Measurements from ENCODE around the gene EPYC. TPM values are rescaled to one million over a fixed set of nuclear protein-coding genes. Genes with fewer than 3 reads are reported as not detected.

EPYC gene
- total and polyA plus RNA-seq, 10 of the 15 experiments (the other 5 are each of a cell fraction or from before 2014, with no cell fraction given): not detected

DNA sequence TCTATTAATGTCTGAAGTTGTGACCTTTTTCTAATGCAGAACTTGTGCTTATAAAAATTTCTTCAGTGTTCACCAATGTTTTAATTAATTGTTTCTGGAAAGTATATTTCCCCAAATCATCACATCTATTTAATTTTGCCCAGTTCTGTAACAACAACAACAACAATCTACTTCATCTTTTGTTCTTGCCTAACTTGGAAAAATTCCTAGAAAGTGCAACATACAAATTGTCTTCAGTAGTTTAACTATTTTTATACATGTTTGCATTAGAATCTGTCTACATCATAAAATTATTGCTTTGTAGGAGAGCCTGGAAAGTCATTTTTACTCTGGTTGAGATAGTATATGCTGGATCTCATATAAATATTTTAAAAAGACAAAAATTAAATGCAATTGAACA, 88.3 kb downstream of the EPYC start (continued):
- TF ChIP-seq SUZ12 (IDR thresholded peaks at IDR 0.05; ENCODE audit: unreplicated experiment): no peak
- no peak for TF ChIP-seq CHD1 (IDR thresholded peaks at IDR 0.05; ENCODE audit: low read depth, low read length)
- TF ChIP-seq SREBF2 (IDR thresholded peaks at IDR 0.05; ENCODE audit: low read length): no peak
- no peak for TF ChIP-seq ZNF622 (IDR thresholded peaks at IDR 0.05)
- no peak for TF ChIP-seq USF1 (IDR thresholded peaks at IDR 0.05; ENCODE audit: borderline replicate concordance, extremely low read length, insufficient read depth, low read depth, low read length)

DNA sequence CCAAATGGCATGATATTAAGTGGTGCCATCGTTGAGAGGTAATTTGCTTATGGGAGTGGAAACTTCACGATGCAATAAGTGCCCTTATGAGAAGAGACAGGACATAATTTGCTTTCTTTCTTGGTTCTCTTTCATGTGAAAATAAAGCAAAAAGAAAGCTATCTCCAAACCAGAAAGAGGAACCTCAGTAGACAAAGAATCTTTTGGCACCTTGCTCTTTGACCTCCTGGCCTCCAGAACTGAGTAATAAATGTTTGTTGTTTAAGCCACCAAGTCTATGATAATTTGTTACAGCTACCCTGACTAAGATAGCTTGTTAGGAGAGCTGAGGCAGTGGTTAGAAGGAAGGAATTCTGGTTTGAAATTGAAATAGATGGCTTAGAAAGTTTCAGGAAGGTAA, 89.4 kb downstream of the EPYC start:
- CTCF ChIA-PET: interaction anchor here (1.3 kb wide), 1 partner anchor 30 kb away, joined by 5 read pairs; no protein-coding TSS in a partner anchor
- RAD21 ChIA-PET (ENCODE audit: unreplicated experiment): no interaction called here
- H3K9me3 ChIP-seq (replicated peaks; ENCODE audit: control insufficient read depth, insufficient read depth, low read length): no peaks in the 10 kb centered on the region
- H3K4me3 ChIP-seq: no peak overlapping the region
- ATAC-seq: no peak
- H3K9ac ChIP-seq (ENCODE audit: control insufficient read depth, insufficient read depth, low read length): no peak overlapping the region
- no peaks in the 10 kb centered on the region for H3K27me3 ChIP-seq (replicated peaks in 1 of 2; ENCODE audit: control insufficient read depth in 2 of 2, insufficient read depth in 2 of 2, low read length in 1 of 2)
- no TSS peak for BruUV-seq (replicated peaks)
- DNase-seq (ENCODE audit: low read depth, low spot score): no peak
- no peak for FAIRE-seq
- no peak overlapping the region for H3K4me2 ChIP-seq (ENCODE audit: control insufficient read depth, insufficient read depth)
- SMC1A ChIA-PET (ENCODE audit: uncharacterized antibody, unreplicated experiment): no interaction called here
- no peaks in the 10 kb centered on the region for H3K79me2 ChIP-seq (ENCODE audit: control insufficient read depth, insufficient read depth, low read length)
- peak; percentile 90 for TF ChIP-seq NR2F1 (conservative IDR thresholded peaks at IDR 0.05)
- no peak for TF ChIP-seq ELK1 (IDR thresholded peaks at IDR 0.05; ENCODE audit: low read depth, low read length)
- 0% methylated on average over 2 of the region's 2 CpGs for WGBS (ENCODE audit: insufficient coverage, insufficient replicate concordance, low lambda C conversion rate, missing lambda C conversion rate)
- no peak overlapping the region for H2AFZ ChIP-seq (ENCODE audit: control insufficient read depth, low read depth, low read length)
- no peak overlapping the region for H3K27ac ChIP-seq (ENCODE audit: control insufficient read depth, insufficient read depth)
- H3K36me3 ChIP-seq (ENCODE audit: control insufficient read depth in 2 of 2, insufficient read depth in 2 of 2, low read length in 1 of 2): no peaks in the 10 kb centered on the region
- H3K4me1 ChIP-seq (ENCODE audit: control insufficient read depth, insufficient read depth, low read length): no peaks in the 10 kb centered on the region
- POLR2A ChIA-PET: interaction anchor here (0.5 kb wide), 1 partner anchor 157 kb away, joined by 3 read pairs; no protein-coding TSS in a partner anchor
- intact Hi-C loops (cut with micrococcal nuclease; ENCODE audit: unreplicated experiment): no loop called here
- no peaks in the 10 kb centered on the region for H4K20me1 ChIP-seq (ENCODE audit: control insufficient read depth, insufficient read depth)
- in situ Hi-C loops (cut with MboI): no loop called here

Other genes with a start within 250 kb of the EPYC start
- not detected in 2 replicates for gene CCER1, start 49.8 kb downstream of the EPYC start, total RNA-seq (2014; rRNA removed)
- gene CCER1, start 49.8 kb downstream of the EPYC start, total RNA-seq (2014; rRNA removed; fragmentation: Illumina TruSeq; extraction: Trizol): not detected in 2 replicates
- not detected in 2 replicates for gene CCER1, start 49.8 kb downstream of the EPYC start, total RNA-seq (2021)
- not detected in 2 replicates for gene CCER1, start 49.8 kb downstream of the EPYC start, polyA plus RNA-seq (2011; rRNA removed)
- 0.01 TPM in 1 of 2 replicates, not detected in the other for gene CCER1, start 49.8 kb downstream of the EPYC start, polyA plus RNA-seq (2014; fragmentation: Illumina TruSeq; extraction: Trizol)
- gene CCER1, start 49.8 kb downstream of the EPYC start, polyA plus RNA-seq (2014; fragmentation: Nextera tagmentation; extraction: Ambion mirVana): not detected
- not detected in 2 replicates for gene CCER1, start 49.8 kb downstream of the EPYC start, polyA plus RNA-seq (2014; rRNA removed)
- gene CCER1, start 49.8 kb downstream of the EPYC start, polyA plus RNA-seq (2016; fragmentation: Nextera tagmentation; extraction: Ambion mirVana): not detected
- not detected in 2 replicates for gene KERA, start 53.1 kb upstream of the EPYC start, total RNA-seq (2014; rRNA removed)
- gene KERA, start 53.1 kb upstream of the EPYC start, total RNA-seq (2014; rRNA removed; fragmentation: Illumina TruSeq; extraction: Trizol): not detected in 2 replicates
- gene KERA, start 53.1 kb upstream of the EPYC start, total RNA-seq (2021): not detected in 2 replicates
- gene KERA, start 53.1 kb upstream of the EPYC start, polyA plus RNA-seq (2011; rRNA removed): not detected in 2 replicates
- gene KERA, start 53.1 kb upstream of the EPYC start, polyA plus RNA-seq (2014; fragmentation: Illumina TruSeq; extraction: Trizol): not detected in 2 replicates
- gene KERA, start 53.1 kb upstream of the EPYC start, polyA plus RNA-seq (2014; fragmentation: Nextera tagmentation; extraction: Ambion mirVana): not detected
- gene KERA, start 53.1 kb upstream of the EPYC start, polyA plus RNA-seq (2014; rRNA removed): not detected in 2 replicates
- not detected for gene KERA, start 53.1 kb upstream of the EPYC start, polyA plus RNA-seq (2016; fragmentation: Nextera tagmentation; extraction: Ambion mirVana)
- not detected in 2 replicates for gene LUM, start 106.5 kb upstream of the EPYC start, total RNA-seq (2014; rRNA removed)
- not detected in 2 replicates for gene LUM, start 106.5 kb upstream of the EPYC start, total RNA-seq (2014; rRNA removed; fragmentation: Illumina TruSeq; extraction: Trizol)
- 0.31 and 0.37 TPM in 2 replicates for gene LUM, start 106.5 kb upstream of the EPYC start, total RNA-seq (2021)
- not detected in 2 replicates for gene LUM, start 106.5 kb upstream of the EPYC start, polyA plus RNA-seq (2011; rRNA removed)
- gene LUM, start 106.5 kb upstream of the EPYC start, polyA plus RNA-seq (2014; fragmentation: Illumina TruSeq; extraction: Trizol): not detected in 2 replicates
- gene LUM, start 106.5 kb upstream of the EPYC start, polyA plus RNA-seq (2014; fragmentation: Nextera tagmentation; extraction: Ambion mirVana): not detected
- gene LUM, start 106.5 kb upstream of the EPYC start, polyA plus RNA-seq (2014; rRNA removed): not detected in 2 replicates
- under 1 TPM in 1 of 2 experiments, not detected in 1; 0.09 TPM for gene LUM, start 106.5 kb upstream of the EPYC start, polyA plus RNA-seq (2016; fragmentation: Nextera tagmentation; extraction: Ambion mirVana)
- gene DCN, start 177.8 kb upstream of the EPYC start, total RNA-seq (2014; rRNA removed): not detected in 2 replicates
- not detected in 2 replicates for gene DCN, start 177.8 kb upstream of the EPYC start, total RNA-seq (2014; rRNA removed; fragmentation: Illumina TruSeq; extraction: Trizol)
- gene DCN, start 177.8 kb upstream of the EPYC start, total RNA-seq (2021): 1.5 and 2.1 TPM in 2 replicates
- not detected in 2 replicates for gene DCN, start 177.8 kb upstream of the EPYC start, polyA plus RNA-seq (2011; rRNA removed)
- 0.07 TPM in 1 of 2 replicates, not detected in the other for gene DCN, start 177.8 kb upstream of the EPYC start, polyA plus RNA-seq (2014; fragmentation: Illumina TruSeq; extraction: Trizol)
- not detected for gene DCN, start 177.8 kb upstream of the EPYC start, polyA plus RNA-seq (2014; fragmentation: Nextera tagmentation; extraction: Ambion mirVana)
- gene DCN, start 177.8 kb upstream of the EPYC start, polyA plus RNA-seq (2014; rRNA removed): not detected in 2 replicates
- under 1 TPM; 0.60 to 0.91 TPM for gene DCN, start 177.8 kb upstream of the EPYC start, polyA plus RNA-seq (2016; fragmentation: Nextera tagmentation; extraction: Ambion mirVana)